Liver (tissue), 3 donors: Measurements from ENCODE around the gene SELENOP.

Experiments
- CTCF ChIP-seq: fragments of 150-350 bp; IDR thresholded peaks from 2 replicates; pipeline ENCODE4 v1.5.1; 2017; ENCODE audit warnings: improper control_type of control experiment, low read depth, low read length; ENCODE audit not compliant: missing input control
- JUND ChIP-seq, 2 donors: IDR thresholded peaks; 2 replicates each; pipeline ENCODE4 v1.6.1; 2016; ENCODE audit warnings: antibody characterized with exemption in 2 of 2
- RAD21 ChIP-seq, 2 donors: IDR thresholded peaks; 2 replicates each; pipeline ENCODE4 v1.6.1; 2016; ENCODE audit warnings: antibody characterized with exemption in 2 of 2, mild to moderate bottlenecking in 2 of 2
- YY1 ChIP-seq: IDR thresholded peaks from 2 replicates; pipeline ENCODE4 v1.6.1; 2016; ENCODE audit warnings: antibody characterized with exemption, mild to moderate bottlenecking
- donor health status: healthy.
- donor health status: healthy.

GRCh38 chr5:42800748-42801330 lies 10.9 kb downstream of the SELENOP start:
- TF ChIP-seq CTCF (no peak), YY1 (no peak), RAD21 (IDR thresholded peaks at IDR 0.05) (no peak), JUND (IDR thresholded peaks at IDR 0.05) (no peak)
